Measurements from ENCODE around the gene KRT17. TPM values are rescaled to one million over a fixed set of nuclear protein-coding genes. Genes with fewer than 3 reads are reported as not detected.

Gene KRT17
- total RNA-seq (2014; rRNA removed; shearing (Covaris generic)): 0.45 TPM in 2 replicates

GRCh38 chr17:41624208-41625101, at the start of gene KRT17:
KRT17 (minus strand) TSS chr17:41624575; CDS start chr17:41624509, 66 bp downstream.

GRCh38 chr17:41612376-41613160, 11.8 kb downstream of the KRT17 start, which contains the start of gene KRT16:
KRT16 (minus strand) TSS chr17:41612767; CDS start chr17:41612688, 79 bp downstream.

DNA sequence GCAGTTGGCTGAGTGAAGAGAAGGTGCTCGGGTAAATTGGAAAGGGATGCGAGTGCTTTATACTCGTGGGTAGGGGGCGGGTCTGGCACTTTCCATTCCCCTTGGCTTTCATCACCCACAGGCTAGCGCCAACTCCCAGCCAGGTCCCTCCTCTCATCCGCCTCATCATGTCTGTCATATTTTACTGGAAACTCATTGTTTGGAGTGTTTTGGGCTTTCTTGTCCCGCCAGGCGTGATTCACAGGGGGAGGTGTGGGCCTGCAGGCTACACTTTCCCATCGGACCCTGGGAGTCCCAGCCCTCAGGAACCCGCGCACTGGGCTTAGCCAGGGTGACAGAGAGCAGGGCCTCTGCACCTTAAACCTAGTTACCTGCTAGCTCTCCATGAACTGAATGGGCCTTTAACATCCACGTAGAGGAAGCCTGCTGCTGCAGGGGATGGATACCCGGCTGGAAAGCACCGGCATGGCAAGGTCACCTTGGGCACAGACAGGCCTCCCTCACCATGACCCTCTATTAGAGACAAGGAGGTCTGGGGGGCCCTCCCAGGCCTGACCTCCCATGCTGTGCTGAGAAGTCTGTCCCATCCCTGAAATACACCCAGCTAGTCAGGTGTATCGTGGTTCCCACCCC, 37.4 kb downstream of the KRT17 start, which contains the start of gene KRT14:
TSS of gene KRT14 (minus strand) at position 33 of the 633 bp plus-strand sequence. CDS start 61 bp downstream, outside the sequence.

GRCh38 chr17:41571561-41572434, 52.6 kb downstream of the KRT17 start, which contains the start of gene KRT9:
KRT9 (minus strand) TSS chr17:41572059; CDS start chr17:41571992, 67 bp downstream.

Other genes starting within 250 kb of the KRT17 start
- 0.23 and 0.77 TPM in 2 replicates for gene KRT34, start 242.3 kb downstream of the KRT17 start, total RNA-seq (2014; rRNA removed; shearing (Covaris generic))
- gene KRT31, start 227.0 kb downstream of the KRT17 start, total RNA-seq (2014; rRNA removed; shearing (Covaris generic)): not detected in 2 replicates
- gene KRT37, start 200.0 kb downstream of the KRT17 start, total RNA-seq (2014; rRNA removed; shearing (Covaris generic)): not detected in 2 replicates
- gene KRT38, start 183.6 kb downstream of the KRT17 start, total RNA-seq (2014; rRNA removed; shearing (Covaris generic)): not detected in 2 replicates
- 0.08 and 0.19 TPM in 2 replicates for gene KRT32, start 157.2 kb downstream of the KRT17 start, total RNA-seq (2014; rRNA removed; shearing (Covaris generic))
- not detected in 2 replicates for gene KRT35, start 143.4 kb downstream of the KRT17 start, total RNA-seq (2014; rRNA removed; shearing (Covaris generic))
- gene KRT36, start 134.7 kb downstream of the KRT17 start, total RNA-seq (2014; rRNA removed; shearing (Covaris generic)): not detected in 2 replicates
- gene KRT13, start 119.0 kb downstream of the KRT17 start, total RNA-seq (2014; rRNA removed; shearing (Covaris generic)): not detected in 2 replicates
- 11.1 and 18.7 TPM in 2 replicates for gene KRT15, start 105.7 kb downstream of the KRT17 start, total RNA-seq (2014; rRNA removed; shearing (Covaris generic))
- 0.29 TPM in 1 of 2 replicates, not detected in the other for gene KRT19, start 96.3 kb downstream of the KRT17 start, total RNA-seq (2014; rRNA removed; shearing (Covaris generic))
- 2.2 and 2.6 TPM in 2 replicates for gene KRT9, start 52.5 kb downstream of the KRT17 start, total RNA-seq (2014; rRNA removed; shearing (Covaris generic))
- gene KRT14, start 37.7 kb downstream of the KRT17 start, total RNA-seq (2014; rRNA removed; shearing (Covaris generic)): 56.1 and 63.7 TPM in 2 replicates
- 1.4 and 1.6 TPM in 2 replicates for gene KRT16, start 11.8 kb downstream of the KRT17 start, total RNA-seq (2014; rRNA removed; shearing (Covaris generic))
- gene EIF1, start 64.3 kb upstream of the KRT17 start, total RNA-seq (2014; rRNA removed; shearing (Covaris generic)): 130 and 141 TPM in 2 replicates
- not detected in 2 replicates for gene GAST, start 87.8 kb upstream of the KRT17 start, total RNA-seq (2014; rRNA removed; shearing (Covaris generic))
- 0.15 TPM in 1 of 2 replicates, not detected in the other for gene HAP1, start 110.1 kb upstream of the KRT17 start, total RNA-seq (2014; rRNA removed; shearing (Covaris generic))
- 5.9 and 6.1 TPM in 2 replicates for gene JUP, start 162.1 kb upstream of the KRT17 start, total RNA-seq (2014; rRNA removed; shearing (Covaris generic))
- 53.4 and 66.4 TPM in 2 replicates for gene P3H4, start 187.4 kb upstream of the KRT17 start, total RNA-seq (2014; rRNA removed; shearing (Covaris generic))
- 259 and 283 TPM in 2 replicates for gene FKBP10, start 188.4 kb upstream of the KRT17 start, total RNA-seq (2014; rRNA removed; shearing (Covaris generic))
- 85.6 and 94.7 TPM in 2 replicates for gene NT5C3B, start 211.7 kb upstream of the KRT17 start, total RNA-seq (2014; rRNA removed; shearing (Covaris generic))
- gene KLHL10, start 213.2 kb upstream of the KRT17 start, total RNA-seq (2014; rRNA removed; shearing (Covaris generic)): not detected in 2 replicates
- 25.5 and 26.7 TPM in 2 replicates for gene KLHL11, start 240.8 kb upstream of the KRT17 start, total RNA-seq (2014; rRNA removed; shearing (Covaris generic))

Data from A375 (cell line).